HEK293 (cell line): ENCODE data around the gene FAM217A.

ENCODE experiments used
- BCL11B ChIP-seq: fragments of 450-650 bp; formaldehyde crosslinking; IDR thresholded peaks from 2 replicates; pipeline ENCODE4 v1.5.1; 2016; ENCODE audit warnings: low read depth, missing biosample characterization, missing genetic modification characterization
- GFI1B ChIP-seq: fragments of 450-650 bp; formaldehyde crosslinking; IDR thresholded peaks from 2 replicates; pipeline ENCODE4 v1.5.1; 2016; ENCODE audit warnings: missing biosample characterization, missing genetic modification characterization
- GLI2 ChIP-seq: fragments of 450-650 bp; formaldehyde crosslinking; IDR thresholded peaks from 2 replicates; pipeline ENCODE4; 2017; ENCODE audit warnings: missing biosample characterization, missing genetic modification characterization, low read depth, borderline replicate concordance
- HIC1 ChIP-seq: fragments of 450-650 bp; formaldehyde crosslinking; IDR thresholded peaks from 2 replicates; pipeline ENCODE4 v1.5.1; 2016; ENCODE audit warnings: missing biosample characterization, missing genetic modification characterization
- KLF10 ChIP-seq: fragments of 450-650 bp; IDR thresholded peaks from 2 replicates; pipeline ENCODE4 v1.5.1; 2018; ENCODE audit warnings: missing biosample characterization, mild to moderate bottlenecking, missing genetic modification characterization
- KLF16 ChIP-seq: fragments of 450-650 bp; formaldehyde crosslinking; IDR thresholded peaks from 2 replicates; pipeline ENCODE4 v1.5.1; 2017; ENCODE audit warnings: missing biosample characterization, missing genetic modification characterization
- KLF17 ChIP-seq: fragments of 450-650 bp; formaldehyde crosslinking; IDR thresholded peaks from 2 replicates; pipeline ENCODE4 v1.5.1; 2016; ENCODE audit warnings: missing biosample characterization, missing genetic modification characterization
- OSR2 ChIP-seq: fragments of 450-650 bp; formaldehyde crosslinking; IDR thresholded peaks from 2 replicates; pipeline ENCODE4 v1.5.1; 2016; ENCODE audit warnings: missing biosample characterization, missing genetic modification characterization
- PRDM2 ChIP-seq: fragments of 450-650 bp; formaldehyde crosslinking; IDR thresholded peaks from 2 replicates; pipeline ENCODE4 v1.5.1; 2016; ENCODE audit warnings: missing biosample characterization, missing genetic modification characterization, borderline replicate concordance
- SALL2 ChIP-seq: fragments of 450-650 bp; formaldehyde crosslinking; IDR thresholded peaks from 2 replicates; pipeline ENCODE4 v1.5.0; 2017; ENCODE audit warnings: missing biosample characterization, mild to moderate bottlenecking, missing genetic modification characterization, borderline replicate concordance
- ZBTB17 ChIP-seq: fragments of 450-650 bp; formaldehyde crosslinking; IDR thresholded peaks from 2 replicates; pipeline ENCODE4 v1.5.1; 2016; ENCODE audit warnings: missing biosample characterization, missing genetic modification characterization
- ZBTB44 ChIP-seq: fragments of 450-650 bp; IDR thresholded peaks from 2 replicates; pipeline ENCODE4 v1.5.1; 2018; ENCODE audit warnings: missing biosample characterization, mild to moderate bottlenecking, missing genetic modification characterization
- ZBTB8A ChIP-seq: fragments of 450-650 bp; formaldehyde crosslinking; IDR thresholded peaks from 2 replicates; pipeline ENCODE4 v1.5.1; 2016; ENCODE audit warnings: missing biosample characterization, missing genetic modification characterization
- ZEB2 ChIP-seq: fragments of 450-650 bp; formaldehyde crosslinking; IDR thresholded peaks from 2 replicates; pipeline ENCODE4 v1.5.1; 2016; ENCODE audit warnings: missing biosample characterization, missing genetic modification characterization
- ZFP69B ChIP-seq: fragments of 450-650 bp; formaldehyde crosslinking; IDR thresholded peaks from 2 replicates; pipeline ENCODE4 v1.5.1; 2016; ENCODE audit warnings: missing biosample characterization, missing genetic modification characterization
- ZIC2 ChIP-seq: fragments of 450-650 bp; formaldehyde crosslinking; IDR thresholded peaks from 2 replicates; pipeline ENCODE4 v1.5.1; 2016; ENCODE audit warnings: missing biosample characterization, missing genetic modification characterization
- ZNF174 ChIP-seq: fragments of 450-650 bp; formaldehyde crosslinking; IDR thresholded peaks from 2 replicates; pipeline ENCODE4 v1.5.0; 2017; ENCODE audit warnings: missing biosample characterization, mild to moderate bottlenecking, missing genetic modification characterization
- ZNF214 ChIP-seq: fragments of 450-650 bp; formaldehyde crosslinking; IDR thresholded peaks from 2 replicates; pipeline ENCODE4 v1.5.1; 2017; ENCODE audit warnings: missing biosample characterization, mild to moderate bottlenecking, missing genetic modification characterization, borderline replicate concordance
- ZNF24 ChIP-seq: fragments of 450-650 bp; formaldehyde crosslinking; IDR thresholded peaks from 2 replicates; pipeline ENCODE4 v1.5.1; 2016; ENCODE audit warnings: missing biosample characterization, missing genetic modification characterization
- ZNF248 ChIP-seq: fragments of 450-650 bp; formaldehyde crosslinking; IDR thresholded peaks from 2 replicates; pipeline ENCODE4 v1.5.1; 2017; ENCODE audit warnings: missing biosample characterization, missing genetic modification characterization
- ZNF292 ChIP-seq: fragments of 450-650 bp; formaldehyde crosslinking; IDR thresholded peaks from 2 replicates; pipeline ENCODE4 v1.5.1; 2016; ENCODE audit warnings: low read depth, missing biosample characterization, missing genetic modification characterization, borderline replicate concordance
- ZNF341 ChIP-seq: fragments of 450-650 bp; formaldehyde crosslinking; IDR thresholded peaks from 2 replicates; pipeline ENCODE4; 2016; ENCODE audit warnings: low read depth, missing biosample characterization, missing genetic modification characterization
- ZNF544 ChIP-seq: fragments of 450-650 bp; formaldehyde crosslinking; IDR thresholded peaks from 2 replicates; pipeline ENCODE4 v1.5.0; 2017; ENCODE audit warnings: missing biosample characterization, missing genetic modification characterization
- ZNF561 ChIP-seq: fragments of 450-650 bp; IDR thresholded peaks from 2 replicates; pipeline ENCODE4 v1.5.1; 2018; ENCODE audit warnings: missing biosample characterization, missing genetic modification characterization, borderline replicate concordance
- ZNF596 ChIP-seq: fragments of 450-650 bp; IDR thresholded peaks from 2 replicates; pipeline ENCODE4 v1.5.0; 2018; ENCODE audit warnings: missing biosample characterization, mild to moderate bottlenecking, missing genetic modification characterization, moderate library complexity
- ZNF639 ChIP-seq: fragments of 450-650 bp; formaldehyde crosslinking; IDR thresholded peaks from 2 replicates; pipeline ENCODE4 v1.5.1; 2016; ENCODE audit warnings: missing biosample characterization, missing genetic modification characterization
- ZNF768 ChIP-seq: fragments of 450-650 bp; formaldehyde crosslinking; IDR thresholded peaks from 2 replicates; pipeline ENCODE4 v1.5.1; 2018; ENCODE audit warnings: missing biosample characterization, mild to moderate bottlenecking, missing genetic modification characterization
- TF ChIP-seq, protein P1 (sequence below): fragments of 450-650 bp; formaldehyde crosslinking; IDR thresholded peaks from 2 replicates; pipeline ENCODE4 v1.5.1; 2016; ENCODE audit warnings: missing biosample characterization, missing genetic modification characterization

Gene FAM217A

DNA sequence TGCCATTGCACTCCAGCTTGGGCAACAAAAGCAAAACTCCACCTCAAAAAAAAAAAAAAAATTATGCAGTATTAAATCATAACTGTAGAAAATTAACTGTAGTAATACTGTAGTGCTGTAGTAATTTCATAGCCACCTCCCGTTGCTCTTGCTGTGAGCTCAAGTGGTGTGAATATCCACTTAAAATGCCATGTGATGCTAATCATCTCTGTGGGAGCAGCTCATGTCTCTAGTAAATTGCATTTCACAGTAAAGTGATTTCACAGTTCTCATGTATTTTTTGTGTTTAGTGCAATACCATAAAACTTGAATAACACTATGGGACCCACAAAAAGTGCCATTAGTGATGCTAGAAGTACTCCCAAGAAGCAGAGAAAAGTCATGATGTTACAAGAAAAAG is 14.4 kb upstream of the FAM217A start (continued):
- TF ChIP-seq ZBTB8A (tag by site-specific recombination): peak; percentile 28
- TF ChIP-seq OSR2 (tag by site-specific recombination): peak; percentile 81
- peak; percentile 44; the same call in 1 of the 2 replicates for TF ChIP-seq ZNF24 (tag by site-specific recombination)
- TF ChIP-seq ZIC2 (tag by site-specific recombination): peak; percentile 91
- TF ChIP-seq ZNF174 (tag by site-specific recombination): no peak
- TF ChIP-seq ZNF214 (tag by site-specific recombination): no peak
- no peak for TF ChIP-seq ZNF544 (tag by site-specific recombination)
- no peak for TF ChIP-seq ZNF639 (tag by site-specific recombination)
- no peak for TF ChIP-seq ZBTB17 (tag by site-specific recombination)
- no peak for TF ChIP-seq ZNF596 (tag by site-specific recombination)
- no peak for TF ChIP-seq ZNF341 (tag by site-specific recombination)
- no peak for TF ChIP-seq ZNF292 (tag by site-specific recombination)
- TF ChIP-seq ZFP69B: peak; percentile 75
- no peak for TF ChIP-seq ZNF768 (tag by site-specific recombination)
- TF ChIP-seq ZNF561 (tag by site-specific recombination): no peak
- TF ChIP-seq, protein P1, sequence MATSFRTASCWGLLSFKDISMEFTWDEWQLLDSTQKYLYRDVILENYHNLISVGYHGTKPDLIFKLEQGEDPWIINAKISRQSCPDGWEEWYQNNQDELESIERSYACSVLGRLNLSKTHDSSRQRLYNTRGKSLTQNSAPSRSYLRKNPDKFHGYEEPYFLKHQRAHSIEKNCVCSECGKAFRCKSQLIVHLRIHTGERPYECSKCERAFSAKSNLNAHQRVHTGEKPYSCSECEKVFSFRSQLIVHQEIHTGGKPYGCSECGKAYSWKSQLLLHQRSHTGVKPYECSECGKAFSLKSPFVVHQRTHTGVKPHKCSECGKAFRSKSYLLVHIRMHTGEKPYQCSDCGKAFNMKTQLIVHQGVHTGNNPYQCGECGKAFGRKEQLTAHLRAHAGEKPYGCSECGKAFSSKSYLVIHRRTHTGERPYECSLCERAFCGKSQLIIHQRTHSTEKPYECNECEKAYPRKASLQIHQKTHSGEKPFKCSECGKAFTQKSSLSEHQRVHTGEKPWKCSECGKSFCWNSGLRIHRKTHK: no peak
- TF ChIP-seq ZEB2 (tag by site-specific recombination): peak; percentile 69
- TF ChIP-seq GLI2: peak; percentile 75
- TF ChIP-seq ZNF248: no peak
- TF ChIP-seq GFI1B: 0 out of 2 replicates have a peak, but pooled peaks have one; percentile 12
- peak; percentile 81 for TF ChIP-seq ZBTB44
- TF ChIP-seq KLF10 (tag by site-specific recombination): peak; percentile 26; the same call in 1 of the 2 replicates
- TF ChIP-seq PRDM2 (tag by site-specific recombination): no peak
- no peak for TF ChIP-seq KLF16 (tag by site-specific recombination)
- TF ChIP-seq HIC1 (tag by site-specific recombination): peak; percentile 63; the same call in 1 of the 2 replicates
- TF ChIP-seq SALL2: no peak
- TF ChIP-seq BCL11B (tag by site-specific recombination): peak; percentile 67
- no peak for TF ChIP-seq KLF17 (tag by site-specific recombination)
